SU-DHL-6 (cell line): ENCODE results near the gene MARCHF6.

ENCODE experiments used
- CTCF ChIP-seq: fragments of 200-600 bp; sonication (generic); IDR thresholded peaks from one replicate; pipeline ENCODE4 v1.5.1; 2017; ENCODE audit warnings: antibody characterized with exemption, mild to moderate bottlenecking, low read length, moderate library complexity; ENCODE audit not compliant: insufficient read depth, poor library complexity, severe bottlenecking
- EZH2phosphoT487 ChIP-seq: fragments of 200-600 bp; sonication (generic), shearing (Covaris generic); conservative IDR thresholded peaks from 2 replicates; pipeline ENCODE4 v1.6.1; 2018; ENCODE audit warnings: mild to moderate bottlenecking, antibody characterized with exemption, low read length, moderate library complexity, mixed read lengths

GRCh38 chr5:10366310-10367272 lies 13.1 kb downstream of the MARCHF6 start:
- TF ChIP-seq CTCF (no peak), EZH2phosphoT487 (no peak)
